Cardiac muscle cell (in vitro differentiated cells and primary cell): ENCODE results near the gene SLC25A12. TPM values are rescaled to one million over a fixed set of nuclear protein-coding genes. Genes with fewer than 3 reads are reported as not detected.
"Not testable (repeated sequence)": the region's sequence is repeated elsewhere in the genome, so short reads cannot be mapped to it uniquely, and the experiment has no call there.

ENCODE experiments used
- DNase-seq, 2 donors: peaks; one replicate each; pipeline versions ENCODE4 v3.0.0 to v3.0.0-alpha.2; 2010 to 2017; ENCODE audit warnings: low read depth in 1 of 2, low spot score in 1 of 2
- H3K27ac ChIP-seq: fragments of 200-600 bp; sonication (generic); 2 replicates; pipeline ENCODE4 v1.5.1; 2016
- H3K27me3 ChIP-seq: fragments of 200-600 bp; sonication (generic); 2 replicates; pipeline ENCODE4 v1.6.0; 2016; ENCODE audit warnings: control low read depth
- H3K36me3 ChIP-seq: fragments of 200-600 bp; sonication (generic); 2 replicates; pipeline ENCODE4 v1.5.1; 2016; ENCODE audit warnings: control low read depth
- H3K4me1 ChIP-seq: fragments of 200-600 bp; sonication (generic); 2 replicates; pipeline ENCODE4 v1.8.1; 2017; ENCODE audit warnings: low read depth, mild to moderate bottlenecking, mixed run types
- H3K4me3 ChIP-seq: fragments of 200-600 bp; sonication (generic); 2 replicates; pipeline ENCODE4 v1.5.1; 2016; ENCODE audit warnings: mild to moderate bottlenecking
- H3K9me3 ChIP-seq: fragments of 200-600 bp; sonication (generic); 2 replicates; pipeline ENCODE4 v1.5.1; 2017; ENCODE audit warnings: low read depth, mild to moderate bottlenecking, control low read depth
- polyA plus RNA-seq: library from polyadenylated mRNA; unstranded; fragments of >200 nt; fragmentation: Nextera tagmentation; extraction: Ambion mirVana; gene quantifications from 2 replicates; pipeline ENCODE4 v1.2.1, GENCODE V29; 2016
- total RNA-seq: library from RNA; depleted of rRNA; stranded (reverse); fragments of >200 nt; gene quantifications from 2 replicates; pipeline ENCODE4 v1.2.3, GENCODE V29; 2016
- TF ChIP-seq, protein P1 (sequence below): IDR thresholded peaks from 2 replicates; pipeline ENCODE4 v1.5.1; 2012; ENCODE audit warnings: low read depth, mild to moderate bottlenecking, low read length

The SLC25A12 gene
- total and polyA plus RNA-seq, 2 experiments from 2014 or later: 25.5 to 53.3 TPM

- Histone ChIP-seq H3K4me3 (no peak overlapping the region), H3K36me3 (no peaks in the 10 kb centered on the region), H3K9me3 (no peaks in the 10 kb centered on the region), H3K27me3 (no peaks in the 10 kb centered on the region), H3K4me1 (no peaks in the 10 kb centered on the region), H3K27ac (no peak overlapping the region)
- DNase-seq: no peak
- TF ChIP-seq, protein P1, sequence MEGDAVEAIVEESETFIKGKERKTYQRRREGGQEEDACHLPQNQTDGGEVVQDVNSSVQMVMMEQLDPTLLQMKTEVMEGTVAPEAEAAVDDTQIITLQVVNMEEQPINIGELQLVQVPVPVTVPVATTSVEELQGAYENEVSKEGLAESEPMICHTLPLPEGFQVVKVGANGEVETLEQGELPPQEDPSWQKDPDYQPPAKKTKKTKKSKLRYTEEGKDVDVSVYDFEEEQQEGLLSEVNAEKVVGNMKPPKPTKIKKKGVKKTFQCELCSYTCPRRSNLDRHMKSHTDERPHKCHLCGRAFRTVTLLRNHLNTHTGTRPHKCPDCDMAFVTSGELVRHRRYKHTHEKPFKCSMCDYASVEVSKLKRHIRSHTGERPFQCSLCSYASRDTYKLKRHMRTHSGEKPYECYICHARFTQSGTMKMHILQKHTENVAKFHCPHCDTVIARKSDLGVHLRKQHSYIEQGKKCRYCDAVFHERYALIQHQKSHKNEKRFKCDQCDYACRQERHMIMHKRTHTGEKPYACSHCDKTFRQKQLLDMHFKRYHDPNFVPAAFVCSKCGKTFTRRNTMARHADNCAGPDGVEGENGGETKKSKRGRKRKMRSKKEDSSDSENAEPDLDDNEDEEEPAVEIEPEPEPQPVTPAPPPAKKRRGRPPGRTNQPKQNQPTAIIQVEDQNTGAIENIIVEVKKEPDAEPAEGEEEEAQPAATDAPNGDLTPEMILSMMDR: no peak
Measured at GRCh38 chr2:171913517-171913916, 19.5 kb upstream of the SLC25A12 start.

- TF ChIP-seq, protein P1: no peak
- Histone ChIP-seq H3K27ac (no peak overlapping the region), H3K4me3 (no peak overlapping the region), H3K27me3 (no peaks in the 10 kb centered on the region), H3K36me3 (no peaks in the 10 kb centered on the region), H3K4me1 (no peaks in the 10 kb centered on the region), H3K9me3 (no peaks in the 10 kb centered on the region)
- DNase-seq: no peak
Measured at GRCh38 chr2:171910494-171910893, 16.4 kb upstream of the SLC25A12 start.

DNA sequence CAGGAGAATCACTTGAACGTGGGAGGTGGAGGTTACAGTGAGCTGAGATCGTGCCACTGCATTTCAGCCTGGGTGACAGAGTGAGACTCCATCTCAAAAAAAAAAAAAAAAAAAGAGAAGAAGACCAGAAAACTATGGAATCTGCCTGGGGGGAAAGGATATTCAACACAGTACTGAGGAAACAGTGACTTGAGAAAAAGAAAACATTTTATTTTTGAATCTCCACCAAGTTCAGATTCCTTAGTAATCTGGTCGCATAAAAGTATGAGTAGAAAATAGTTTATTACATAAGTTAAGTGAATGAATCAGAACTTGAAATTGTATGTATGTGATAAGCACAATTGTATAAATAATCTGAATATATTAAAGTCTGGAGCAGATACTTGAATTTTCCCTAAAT is 15.2 kb upstream of the SLC25A12 start:
- Histone ChIP-seq H3K36me3 (no peaks in the 10 kb centered on the region), H3K9me3 (no peaks in the 10 kb centered on the region), H3K27ac (no peak overlapping the region), H3K4me1 (no peaks in the 10 kb centered on the region), H3K4me3 (no peak overlapping the region), H3K27me3 (no peaks in the 10 kb centered on the region)
- TF ChIP-seq, protein P1: no peak
- no peak for DNase-seq

DNA sequence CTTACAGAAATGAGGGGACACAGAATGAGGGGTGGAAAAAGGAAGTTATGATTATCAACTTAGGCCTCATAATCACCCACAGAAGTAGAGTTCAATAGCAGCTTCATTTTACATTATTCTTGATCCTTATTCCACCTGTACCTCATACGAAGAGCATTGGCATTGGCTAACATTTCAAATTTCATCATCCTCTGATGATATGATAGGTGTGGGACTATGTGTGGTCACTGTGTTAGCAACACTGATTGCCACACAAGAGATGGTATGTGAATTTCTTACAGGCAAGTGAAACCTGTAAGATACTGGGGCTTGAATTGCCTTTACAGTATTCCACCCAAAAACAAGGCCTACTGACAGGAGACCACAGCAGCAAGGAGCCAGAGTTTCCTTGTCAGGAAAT is 14.2 kb upstream of the SLC25A12 start:
- TF ChIP-seq, protein P1: no peak
- Histone ChIP-seq H3K9me3 (no peaks in the 10 kb centered on the region), H3K4me1 (no peaks in the 10 kb centered on the region), H3K27ac (no peak overlapping the region), H3K36me3 (no peaks in the 10 kb centered on the region), H3K4me3 (no peak overlapping the region), H3K27me3 (no peaks in the 10 kb centered on the region)
- DNase-seq: no peak

GRCh38 chr2:171902840-171903420 is 8.9 kb upstream of the SLC25A12 start:
- Histone ChIP-seq H3K9me3 (no peaks in the 10 kb centered on the region), H3K27ac (no peak overlapping the region), H3K4me1 (no peaks in the 10 kb centered on the region), H3K4me3 (no peak overlapping the region), H3K36me3 (no peaks in the 10 kb centered on the region), H3K27me3 (no peaks in the 10 kb centered on the region)
- TF ChIP-seq, protein P1: no peak
- DNase-seq: no peak

DNA sequence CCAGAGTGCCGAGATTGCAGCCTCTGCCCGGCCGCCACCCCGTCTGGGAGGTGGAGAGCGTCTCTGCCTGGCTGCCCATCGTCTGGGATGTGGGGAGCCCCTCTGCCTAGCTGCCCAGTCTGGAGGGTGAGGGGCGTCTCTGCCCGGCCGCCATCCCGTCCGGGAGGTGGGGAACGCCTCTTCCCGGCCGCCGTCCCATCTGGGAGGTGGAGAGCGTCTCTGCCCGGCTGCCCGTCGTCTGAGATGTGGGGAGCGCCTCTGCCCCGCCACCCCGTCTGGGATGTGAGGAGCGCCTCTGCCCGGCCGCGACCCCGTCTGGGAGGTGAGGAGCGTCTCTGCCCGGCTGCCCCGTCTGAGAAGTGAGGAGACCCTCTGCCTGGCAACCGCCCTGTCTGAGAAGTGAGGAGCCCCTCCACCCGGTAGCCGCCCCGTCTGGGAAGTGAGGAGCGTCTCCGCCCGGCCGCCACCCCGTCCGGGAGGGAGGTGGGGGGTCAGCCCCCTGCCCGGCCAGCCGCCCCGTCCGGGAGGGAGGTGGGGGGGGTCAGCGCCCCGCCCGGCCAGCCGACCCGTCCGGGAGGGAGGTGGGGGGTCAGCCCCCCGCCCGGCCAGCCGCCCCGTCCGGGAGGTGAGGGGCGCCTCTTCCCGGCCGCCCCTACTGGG is 5.7 kb upstream of the SLC25A12 start:
- H3K27ac ChIP-seq, H3K36me3 ChIP-seq, DNase-seq, H3K4me1 ChIP-seq, H3K4me3 ChIP-seq, H3K9me3 ChIP-seq, H3K27me3 ChIP-seq: not testable (repeated sequence)
